ENCODE measurements around the gene IL4I1.
A peak's percentile ranks its signal among the peaks of the same experiment; 100 is the strongest.

Gene IL4I1

GRCh38 chr19:49923055-49924003 lies 26.6 kb upstream of the IL4I1 start:
- TF ChIP-seq CTCF (IDR thresholded peaks at IDR 0.05; ENCODE audit: borderline replicate concordance, insufficient read depth, low read depth, low read length), result no peak
- H3K4me3 ChIP-seq (ENCODE audit: low read depth, low read length), result no peak overlapping the region

DNA sequence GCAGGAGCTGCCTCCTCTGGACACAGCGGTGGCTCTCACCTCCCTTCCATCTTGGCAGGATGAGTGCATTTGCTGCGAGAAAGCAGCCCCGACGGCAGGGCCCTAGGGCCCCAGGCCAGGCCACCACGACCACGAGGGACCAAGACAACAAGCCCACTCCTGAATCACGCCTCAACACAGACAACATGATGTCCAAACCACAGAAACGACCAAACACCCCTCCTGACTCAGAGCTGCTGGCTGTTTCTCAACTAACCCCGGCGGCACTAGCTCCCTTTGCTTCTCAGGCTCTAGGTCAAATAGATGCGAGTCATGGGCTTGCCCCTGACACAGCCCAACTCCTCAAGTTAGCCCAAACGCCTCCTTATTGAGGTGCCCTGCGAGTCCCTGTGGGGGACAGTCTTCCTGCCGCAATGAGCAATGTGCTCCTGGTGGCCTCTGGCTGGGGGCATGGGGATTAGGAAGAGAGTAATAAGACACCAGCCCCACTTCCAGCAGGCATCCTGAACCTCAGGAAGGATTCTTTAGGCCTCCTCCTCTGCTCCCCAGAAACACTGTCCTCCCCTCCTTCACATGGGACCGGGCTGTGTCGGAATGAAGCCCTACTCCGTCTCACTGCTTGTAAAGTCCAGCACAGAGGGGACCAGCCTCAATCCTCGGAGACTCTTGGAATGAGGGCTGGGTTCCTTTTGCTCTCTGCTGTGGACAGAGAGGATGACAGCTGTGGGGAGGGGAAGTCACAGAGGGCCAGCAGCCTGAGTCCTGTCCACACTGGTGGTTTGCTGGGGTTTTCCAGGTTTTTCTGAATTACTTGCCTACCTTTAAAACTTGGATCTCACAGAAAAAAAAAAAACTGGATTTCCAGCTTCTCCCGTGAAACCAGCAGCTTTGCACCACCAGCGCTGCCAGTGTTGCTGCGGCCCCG lies 25.4 kb upstream of the IL4I1 start:
- TF ChIP-seq CTCF (IDR thresholded peaks at IDR 0.05; ENCODE audit: borderline replicate concordance, insufficient read depth, low read depth, low read length), result no peak
- no peak overlapping the region for H3K4me3 ChIP-seq (ENCODE audit: low read depth, low read length)

DNA sequence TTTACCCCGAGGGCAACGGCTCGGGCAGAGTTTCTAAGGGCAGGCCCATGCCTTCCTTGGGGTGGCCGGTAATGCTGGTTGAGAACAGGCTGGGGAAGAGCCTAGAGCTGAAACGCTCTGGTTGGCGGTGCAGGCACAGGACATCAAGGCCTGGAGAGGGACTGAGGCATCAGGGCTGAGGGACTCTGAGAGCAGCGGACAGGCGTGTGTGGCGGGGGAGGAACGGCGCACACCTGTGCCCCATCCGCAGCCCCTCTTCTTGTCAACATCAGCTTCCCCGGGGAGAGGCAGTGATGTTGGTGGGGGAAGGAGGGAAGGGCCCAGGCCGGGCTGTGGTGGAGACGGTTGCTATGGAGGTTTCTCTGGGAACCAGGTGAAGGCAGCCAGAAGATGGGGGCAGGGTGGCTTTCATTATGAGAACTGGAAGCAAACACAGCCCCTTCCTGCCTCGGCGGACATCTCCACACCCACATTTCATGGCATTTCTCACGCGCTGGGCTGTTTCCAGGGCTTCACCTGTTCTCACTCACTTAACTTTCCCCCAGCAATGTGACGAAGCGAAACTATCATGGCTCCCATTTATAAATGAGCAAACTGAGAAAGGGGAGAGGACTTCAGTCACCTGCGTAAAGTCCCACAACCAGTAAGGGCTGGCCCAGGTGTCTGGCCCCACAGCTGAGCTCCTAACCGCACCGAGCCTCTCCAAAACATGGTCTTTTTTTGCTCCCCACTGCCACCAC lies 24.1 kb upstream of the IL4I1 start:
- H3K4me3 ChIP-seq (ENCODE audit: low read depth, low read length), result no peak overlapping the region
- no peak for TF ChIP-seq CTCF (IDR thresholded peaks at IDR 0.05; ENCODE audit: borderline replicate concordance, insufficient read depth, low read depth, low read length)

GRCh38 chr19:49918089-49918488 lies 21.4 kb upstream of the IL4I1 start:
- TF ChIP-seq CTCF (IDR thresholded peaks at IDR 0.05; ENCODE audit: borderline replicate concordance, insufficient read depth, low read depth, low read length), result no peak
- no peak overlapping the region for H3K4me3 ChIP-seq (ENCODE audit: low read depth, low read length)

DNA sequence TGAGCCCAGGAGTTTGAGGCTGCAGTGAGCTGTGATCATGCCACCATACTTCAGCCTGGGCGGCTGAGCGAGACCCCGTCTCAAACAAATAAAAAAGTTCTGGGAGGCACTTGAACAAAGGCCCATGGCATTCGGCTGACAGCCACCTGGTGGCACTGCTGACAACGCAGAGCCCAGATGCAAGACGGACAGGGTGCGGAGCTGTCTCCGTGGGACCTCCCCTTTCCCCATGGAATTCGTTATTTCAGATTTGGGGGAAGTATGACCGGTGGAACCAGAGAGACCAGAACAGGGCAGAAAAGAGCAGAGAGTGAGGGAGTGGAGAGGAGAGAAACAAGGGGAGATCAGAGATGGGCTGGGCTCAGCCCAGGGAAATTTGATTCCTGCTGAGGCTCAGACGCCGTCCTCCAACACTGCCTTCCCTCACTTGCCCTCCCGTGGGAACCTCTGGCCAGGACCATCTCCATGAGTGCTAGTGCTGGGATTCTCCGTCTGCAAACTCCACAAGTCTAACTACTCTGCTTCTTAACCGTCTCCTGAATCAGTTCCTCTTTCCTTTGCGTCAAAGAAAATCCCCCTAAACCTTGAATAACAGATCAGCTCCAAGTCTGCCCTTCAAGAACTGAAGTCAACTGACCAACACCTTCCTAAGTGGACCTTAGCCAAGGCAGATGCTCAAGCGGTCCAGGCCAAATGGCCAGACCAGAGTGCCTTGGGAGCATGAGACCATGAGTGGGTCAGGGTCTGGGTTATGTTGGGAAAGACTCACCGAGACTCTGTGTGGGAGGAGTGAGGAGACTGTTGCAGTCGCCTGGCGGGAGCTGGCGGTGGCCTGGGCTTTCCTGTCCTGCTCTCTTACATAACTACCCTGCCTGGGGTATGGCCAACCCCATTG lies 20.4 kb upstream of the IL4I1 start:
- peak; percentile 33; the same call in 1 of the 2 replicates for TF ChIP-seq CTCF (IDR thresholded peaks at IDR 0.05; ENCODE audit: borderline replicate concordance, insufficient read depth, low read depth, low read length)
- H3K4me3 ChIP-seq (ENCODE audit: low read depth, low read length), result no peak overlapping the region

DNA sequence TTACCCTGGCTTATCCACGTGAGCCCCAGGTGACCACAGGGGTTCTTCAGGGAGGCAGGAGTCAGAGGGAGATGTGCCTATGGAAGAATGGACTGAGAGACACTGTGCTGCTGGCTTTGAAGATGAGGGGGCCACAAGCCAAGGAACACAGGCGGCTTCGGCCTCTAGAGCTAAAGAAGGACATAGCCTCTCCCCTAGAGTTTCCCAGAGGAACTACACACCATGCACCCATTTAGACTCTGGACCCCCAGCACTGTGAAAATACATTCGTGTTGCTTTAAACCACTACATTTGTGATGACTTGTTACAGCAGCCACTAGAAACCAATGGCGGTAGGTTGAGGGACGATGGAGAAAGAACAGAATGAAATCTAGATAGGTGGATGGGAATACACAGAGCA lies 18.6 kb upstream of the IL4I1 start:
- no peak overlapping the region for H3K4me3 ChIP-seq (ENCODE audit: low read depth, low read length)
- peak; percentile 39; the same call in 1 of the 2 replicates for TF ChIP-seq CTCF (IDR thresholded peaks at IDR 0.05; ENCODE audit: borderline replicate concordance, insufficient read depth, low read depth, low read length)

All from GM12875 (cell line).